HG02852 (cell line): ENCODE results near the gene FECH.
"Not testable (repeated sequence)": the region's sequence is repeated elsewhere in the genome, so short reads cannot be mapped to it uniquely, and the experiment has no call there.

Experiments
- ATAC-seq: cut with Tn5 transposase; IDR thresholded peaks from one replicate; pipeline ENCODE4 v1.9.1; 2021; ENCODE audit warnings: mild to moderate bottlenecking, moderate library complexity; ENCODE audit not compliant: unreplicated experiment

Gene FECH

GRCh38 chr18:57586251-57587049 is at the start of gene FECH:
Gene FECH, minus strand, starts transcription at chr18:57586702. Its CDS starts 82 bp downstream, at chr18:57586620.
- peak; percentile 92 for ATAC-seq

GRCh38 chr18:57635003-57635822 is 48.7 kb upstream of the FECH start:
- ATAC-seq: no peak

- no peak for ATAC-seq
Measured at GRCh38 chr18:57631697-57632096, 45.2 kb upstream of the FECH start.

GRCh38 chr18:57630754-57631595 is 44.5 kb upstream of the FECH start:
- ATAC-seq: peak; percentile 44

GRCh38 chr18:57630002-57630753 is 43.7 kb upstream of the FECH start:
- peak; percentile 93 for ATAC-seq

GRCh38 chr18:57629422-57629821 is 42.9 kb upstream of the FECH start:
- ATAC-seq: no peak

GRCh38 chr18:57627488-57627887 is 41.0 kb upstream of the FECH start:
- ATAC-seq: no peak

GRCh38 chr18:57624988-57625387 is 38.5 kb upstream of the FECH start:
- no peak for ATAC-seq

- peak; percentile 21 for ATAC-seq
Measured at GRCh38 chr18:57621246-57621604, 34.7 kb upstream of the FECH start.

- no peak for ATAC-seq
Measured at GRCh38 chr18:57619876-57620275, 33.4 kb upstream of the FECH start.

- no peak for ATAC-seq
Measured at GRCh38 chr18:57618910-57619309, 32.4 kb upstream of the FECH start.

- no peak for ATAC-seq
Measured at GRCh38 chr18:57603871-57604270, 17.4 kb upstream of the FECH start.

GRCh38 chr18:57595347-57595746 is 8.8 kb upstream of the FECH start:
- no peak for ATAC-seq

GRCh38 chr18:57592716-57593115 is 6.2 kb upstream of the FECH start:
- not testable (repeated sequence) for ATAC-seq

- no peak for ATAC-seq
Measured at GRCh38 chr18:57589161-57589560, 2.7 kb upstream of the FECH start.

GRCh38 chr18:57587098-57587661 is 678 bp upstream of the FECH start:
- no peak for ATAC-seq

- ATAC-seq: peak; percentile 6
Measured at GRCh38 chr18:57585855-57586250, 649 bp downstream of the FECH start.

- no peak for ATAC-seq
Measured at GRCh38 chr18:57585421-57585820, 1.1 kb downstream of the FECH start.

- ATAC-seq: no peak
Measured at GRCh38 chr18:57584444-57584843, 2.1 kb downstream of the FECH start.

- no peak for ATAC-seq
Measured at GRCh38 chr18:57583297-57583835, 3.1 kb downstream of the FECH start.
